Tibial nerve (tissue), 3 donors: ENCODE data around the gene INPP5A.

Experiments
- CTCF ChIP-seq, 5 experiments: fragments of 200-600 bp in 3 of 5; fragments of 450-650 bp in 2 of 5; sonication (generic) in 3 of 5; IDR thresholded peaks; one replicate each; pipeline ENCODE4 v1.5.1; 2016 to 2019; ENCODE audit warnings: antibody characterized with exemption in 5 of 5, mild to moderate bottlenecking in 3 of 5, moderate library complexity in 2 of 5
- POLR2A ChIP-seq, 2 donors: fragments of 450-650 bp; IDR thresholded peaks; one replicate each; pipeline ENCODE4 v1.6.1; 2017; ENCODE audit warnings: antibody characterized with exemption in 2 of 2, mild to moderate bottlenecking in 2 of 2, moderate library complexity in 2 of 2

DNA sequence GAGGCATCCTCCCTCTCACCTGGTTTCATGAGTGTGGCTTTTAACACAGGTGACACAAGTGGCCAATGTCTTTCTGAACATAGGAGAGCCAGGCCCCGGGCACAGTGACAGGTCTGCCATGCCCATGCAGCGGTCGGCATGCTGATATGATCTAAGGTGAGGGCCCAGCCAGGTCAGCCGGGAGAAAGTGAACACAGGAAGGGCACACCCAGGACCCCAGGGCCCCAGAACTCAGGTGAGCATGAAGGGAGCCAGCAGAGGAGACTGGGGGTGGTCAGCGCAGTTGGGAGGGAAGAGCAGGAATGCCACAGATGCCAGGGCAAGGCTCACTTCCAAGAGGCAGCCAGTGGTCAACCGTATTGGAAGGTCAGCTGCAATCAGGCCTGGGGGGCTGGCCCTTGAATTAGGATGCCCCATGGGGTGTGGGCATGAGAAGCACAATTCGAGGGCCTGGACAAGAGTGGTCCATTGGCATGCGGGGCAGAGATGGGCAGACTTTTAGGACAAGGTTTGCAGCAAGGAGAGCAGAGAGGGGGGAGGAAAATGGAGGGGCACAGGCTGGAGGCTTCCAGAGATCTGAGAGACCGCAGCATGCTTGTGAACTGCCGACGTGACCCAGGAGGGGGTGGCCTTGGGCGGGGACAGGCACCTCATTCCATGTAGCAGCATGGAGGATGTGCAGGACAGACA lies 3.9 kb upstream of the INPP5A start:
- TF ChIP-seq CTCF (IDR thresholded peaks at IDR 0.05) (no peak), POLR2A (IDR thresholded peaks at IDR 0.05) (no peak)
